Natural killer cell (primary cell): ENCODE data around the gene ZFTA. TPM values are rescaled to one million over a fixed set of nuclear protein-coding genes. Genes with fewer than 3 reads are reported as not detected.

Experiments used
- ATAC-seq, 3 donors: fragments of 150-1000 bp in 2 of 3; fragments of 200-7000 bp in 1 of 3; cut with Tn5 transposase; 1 replicate in 1 of 3; 2 replicates in 2 of 3; pipeline ENCODE4 v1.10.0; 2021; ENCODE audit warnings: mild to moderate bottlenecking in 2 of 3, moderate library complexity in 2 of 3
- DNase-seq, 2 donors: peaks; one replicate each; pipeline versions ENCODE4 v3.0.0 to v3.0.0-alpha.2; 2013 to 2021; ENCODE audit warnings: mixed read lengths in 1 of 2
- H3K27ac ChIP-seq: one replicate; pipeline ENCODE4 v1.5.1; 2013; ENCODE audit warnings: mild to moderate bottlenecking, low read length
- H3K27me3 ChIP-seq: one replicate; pipeline ENCODE4 v1.6.1; 2013; ENCODE audit warnings: low read length; ENCODE audit not compliant: control insufficient read depth, insufficient read depth
- H3K36me3 ChIP-seq: one replicate; pipeline ENCODE4 v1.6.1; 2013; ENCODE audit warnings: low read length; ENCODE audit not compliant: control insufficient read depth, insufficient read depth
- H3K4me1 ChIP-seq: one replicate; pipeline ENCODE4 v1.6.1; 2013; ENCODE audit warnings: low read length; ENCODE audit not compliant: control insufficient read depth, insufficient read depth
- H3K4me3 ChIP-seq: one replicate; pipeline ENCODE4 v1.5.1; 2013; ENCODE audit warnings: low read length
- H3K9me3 ChIP-seq: one replicate; pipeline ENCODE4 v1.6.1; 2013; ENCODE audit warnings: low read length; ENCODE audit not compliant: control insufficient read depth, insufficient read depth
- H3K27ac Mint-ChIP-seq, 2 donors: one replicate each; pipeline ENCODE4 v1.8.0; 2022; ENCODE audit warnings: mild to moderate bottlenecking in 2 of 2, mixed read lengths in 2 of 2, moderate library complexity in 1 of 2
- H3K27me3 Mint-ChIP-seq, 2 donors: one replicate each; pipeline ENCODE4 v1.8.0; 2022; ENCODE audit warnings: low read depth in 2 of 2, mixed read lengths in 2 of 2
- H3K36me3 Mint-ChIP-seq: one replicate; pipeline ENCODE4 v1.8.0; 2022; ENCODE audit warnings: mixed read lengths
- H3K4me1 Mint-ChIP-seq, 2 donors: one replicate each; pipeline ENCODE4 v1.8.0; 2022; ENCODE audit warnings: mixed read lengths in 2 of 2
- H3K4me3 Mint-ChIP-seq: one replicate; pipeline ENCODE4 v1.8.0; 2022; ENCODE audit warnings: mild to moderate bottlenecking, moderate library complexity, mixed read lengths
- H3K9me3 Mint-ChIP-seq, 2 donors: one replicate each; pipeline ENCODE4 v1.8.0; 2022; ENCODE audit warnings: mixed read lengths in 2 of 2
- CTCF ChIP-seq: fragments of 200-600 bp; IDR thresholded peaks from one replicate; pipeline ENCODE4 v1.8.0; 2022; ENCODE audit warnings: antibody characterized with exemption
- WGBS: methylation state at CpG from one replicate; pipeline ENCODE4 v1.1.7; 2013; ENCODE audit warnings: missing lambda C conversion rate; ENCODE audit not compliant: insufficient coverage; 5-methylcytosine and 5-hydroxymethylcytosine counted together
- intact Hi-C: fragments of 100-400 bp; cut with micrococcal nuclease; formaldehyde crosslinking; loops from one replicate; pipeline ENCODE4 v1.14.2; 2022
- total RNA-seq, 4 donors: library from RNA; stranded (reverse); fragments of 120-200 nt in 1 of 4; gene quantifications; one replicate each; pipeline versions ENCODE4 v1.2.3 to v1.2.4, GENCODE V29; 2013 to 2022

The ZFTA gene
- total RNA-seq, 3 donors from 2014 or later (not counting 1 experiment from before 2014, with no cell fraction given) = 3.7 to 5.3 (median 4.8) TPM

GRCh38 chr11:63804259-63804658 is 35.7 kb upstream of the ZFTA start:
- Mint-ChIP-seq H3K4me1 (no peaks in the 10 kb centered on the region), H3K36me3 (no peaks in the 10 kb centered on the region), H3K9me3 (no peaks in the 10 kb centered on the region), H3K4me3 (no peak overlapping the region), H3K27me3 (peaks cover 7 to 9% of the 10 kb centered on the region in 2 donors), H3K27ac (no peak overlapping the region)
- H3K4me1 ChIP-seq = no peaks in the 10 kb centered on the region
- intact Hi-C loops = no loop called here
- H3K27ac ChIP-seq = no peak overlapping the region
- H3K36me3 ChIP-seq = no peaks in the 10 kb centered on the region
- no peaks in the 10 kb centered on the region for H3K9me3 ChIP-seq
- TF ChIP-seq CTCF = no peak
- ATAC-seq (no peak), DNase-seq (no peak)
- no peaks in the 10 kb centered on the region for H3K27me3 ChIP-seq
- H3K4me3 ChIP-seq = no peak overlapping the region
- WGBS = 87% methylated on average over 6 of the region's 6 CpGs

GRCh38 chr11:63802637-63803414 is 34.3 kb upstream of the ZFTA start:
- ATAC-seq = no peak
- intact Hi-C loops = no loop called here
- Histone ChIP-seq H3K9me3 (no peaks in the 10 kb centered on the region), H3K27ac (no peak overlapping the region), H3K27me3 (no peaks in the 10 kb centered on the region), H3K4me3 (no peak overlapping the region), H3K4me1 (no peaks in the 10 kb centered on the region), H3K36me3 (no peaks in the 10 kb centered on the region)
- no peak for DNase-seq
- no peak for TF ChIP-seq CTCF
- H3K9me3 Mint-ChIP-seq = no peaks in the 10 kb centered on the region
- no peak overlapping the region for H3K27ac Mint-ChIP-seq
- H3K4me1 Mint-ChIP-seq = no peaks in the 10 kb centered on the region
- no peaks in the 10 kb centered on the region for H3K36me3 Mint-ChIP-seq
- H3K27me3 Mint-ChIP-seq = peaks cover 9 to 10% of the 10 kb centered on the region in 2 donors
- 91% methylated on average over 10 of the region's 10 CpGs for WGBS
- no peak overlapping the region for H3K4me3 Mint-ChIP-seq

DNA sequence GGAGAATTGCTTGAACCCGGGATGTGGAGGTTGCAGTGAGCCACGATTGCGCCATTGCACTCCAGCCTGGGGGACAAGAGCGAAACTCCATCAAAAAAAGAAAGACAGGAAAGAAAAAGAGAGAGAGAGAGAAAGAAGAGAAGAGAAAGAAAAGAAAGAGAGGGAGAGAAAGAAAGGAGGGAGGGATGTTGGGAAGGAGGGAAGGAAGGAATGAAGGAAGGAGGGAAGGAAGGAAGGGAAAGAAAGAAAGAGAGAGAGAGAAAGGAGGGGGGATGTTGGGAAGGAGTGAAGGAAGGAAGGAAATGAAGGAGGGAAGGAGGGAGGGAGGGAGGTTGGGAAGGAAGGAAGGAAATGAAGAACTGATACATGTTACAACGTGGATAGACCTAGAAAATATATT is 32.3 kb upstream of the ZFTA start:
- Mint-ChIP-seq H3K36me3 (no peaks in the 10 kb centered on the region), H3K9me3 (no peaks in the 10 kb centered on the region), H3K27me3 (peaks cover 9 to 14% of the 10 kb centered on the region in 2 donors), H3K4me3 (no peak overlapping the region), H3K4me1 (no peaks in the 10 kb centered on the region), H3K27ac (no peak overlapping the region)
- Histone ChIP-seq H3K27me3 (no peaks in the 10 kb centered on the region), H3K36me3 (no peaks in the 10 kb centered on the region), H3K4me1 (no peaks in the 10 kb centered on the region), H3K27ac (no peak overlapping the region), H3K9me3 (no peaks in the 10 kb centered on the region), H3K4me3 (no peak overlapping the region)
- intact Hi-C loops = no loop called here
- no peak for ATAC-seq
- TF ChIP-seq CTCF = no peak
- WGBS = 95% methylated on average over 4 of the region's 5 CpGs
- DNase-seq = no peak

DNA sequence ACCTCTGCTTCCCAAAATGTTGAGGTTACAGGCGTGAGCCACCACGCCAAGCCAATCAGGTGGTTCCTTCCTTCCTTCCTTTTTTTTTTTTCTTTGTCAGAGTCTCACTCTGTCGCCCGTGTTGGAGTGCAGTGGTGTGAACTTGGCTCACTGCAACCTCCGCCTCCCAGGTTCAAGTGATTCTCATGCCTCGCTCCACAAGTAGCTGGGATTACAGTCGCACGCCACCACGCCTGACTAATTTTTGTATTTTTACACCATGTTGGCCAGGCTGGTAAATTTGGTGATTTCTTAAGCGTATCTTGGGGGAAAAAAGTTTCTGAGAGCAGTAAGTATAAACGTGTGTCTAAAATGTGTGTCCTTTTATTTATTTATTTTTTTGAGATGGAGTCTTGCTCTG is 26.5 kb upstream of the ZFTA start:
- ATAC-seq = no peak
- H3K4me1 ChIP-seq = peaks cover 7% of the 10 kb centered on the region
- Mint-ChIP-seq H3K4me3 (no peak overlapping the region), H3K27ac (no peak overlapping the region), H3K4me1 (no peaks in the 10 kb centered on the region), H3K27me3 (peaks cover under 1 to 10% of the 10 kb centered on the region in 2 donors), H3K9me3 (peaks cover 3 to 7% of the 10 kb centered on the region in 2 donors), H3K36me3 (peaks cover 11% of the 10 kb centered on the region)
- H3K36me3 ChIP-seq = no peaks in the 10 kb centered on the region
- no peak overlapping the region for H3K27ac ChIP-seq
- intact Hi-C loops = no loop called here
- no peak for DNase-seq
- H3K4me3 ChIP-seq = no peak overlapping the region
- peaks cover 21% of the 10 kb centered on the region for H3K9me3 ChIP-seq
- H3K27me3 ChIP-seq = no peaks in the 10 kb centered on the region
- no peak for TF ChIP-seq CTCF
- 62% methylated on average over 11 of the region's 11 CpGs for WGBS
